ENCODE data around the gene MAVS. TPM values are rescaled to one million over a fixed set of nuclear protein-coding genes. Genes with fewer than 3 reads are reported as not detected.
A peak's percentile ranks its signal among the peaks of the same experiment; 100 is the strongest.

Gene MAVS
- 31.7 and 39.7 TPM in 2 replicates for total RNA-seq (2022)
- Bru-seq, nascent RNA, result percentile 78 among the genes with signal in this experiment
- BruChase-seq, experiment 1, labeled RNA remaining after a 6-hour chase, result percentile 96 among the genes with signal in this experiment
- percentile 89 among the genes with signal in this experiment for BruChase-seq, experiment 2, labeled RNA remaining after a 2-hour chase
- long read RNA-seq, full-length matches to known transcripts, result 28 of 56 reads
- long read RNA-seq, partial matches to known transcripts, result 10 of 56 reads
- long read RNA-seq, other reads (novel, unspliced or antisense), result 18 of 56 reads

DNA sequence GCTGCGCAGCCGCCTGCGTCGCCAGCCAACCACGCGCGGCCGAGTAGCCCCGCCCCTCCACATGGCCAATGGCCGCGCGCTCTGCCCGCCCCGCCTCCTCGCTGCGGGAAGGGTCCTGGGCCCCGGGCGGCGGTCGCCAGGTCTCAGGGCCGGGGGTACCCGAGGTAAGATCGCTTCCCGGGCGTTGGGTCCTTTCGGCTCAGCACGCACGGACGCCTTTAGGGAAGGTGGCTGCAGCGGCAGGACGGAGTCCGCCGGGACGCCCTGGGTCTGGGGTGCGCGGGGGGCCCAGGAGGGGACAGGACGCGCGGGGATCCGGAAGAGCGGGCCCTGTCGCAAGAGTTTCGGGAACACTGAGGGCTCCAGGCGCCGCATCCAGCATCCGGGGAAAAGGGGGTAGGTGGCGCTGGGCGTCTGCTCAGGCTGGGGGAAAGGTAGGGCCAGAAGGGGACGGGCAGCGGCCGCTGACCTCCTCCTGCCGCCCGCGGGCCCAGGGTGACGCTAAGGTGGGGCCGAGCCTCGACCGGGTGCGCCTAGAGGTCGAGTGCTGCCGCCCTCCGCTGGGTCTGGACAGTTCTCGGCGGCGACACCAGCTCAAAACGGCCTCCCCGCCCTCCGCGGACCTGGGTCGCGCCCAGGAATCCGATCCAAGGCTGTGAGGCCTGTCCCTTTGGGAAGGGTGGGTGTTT is at the start of gene MAVS:
TSS of gene MAVS (plus strand) at position 95 of the 689 bp plus-strand sequence. CDS start 7,791 bp downstream, outside the sequence.
- DNase-seq (ENCODE audit: unreplicated experiment), result peak; percentile 86
- Mint-ChIP-seq H3K4me1 (ENCODE audit: insufficient read depth, unreplicated experiment) (peaks cover 13% of the 10 kb centered on the region), H3K27me3 (ENCODE audit: insufficient read depth, unreplicated experiment) (no peaks in the 10 kb centered on the region), H3K36me3 (ENCODE audit: insufficient read depth, unreplicated experiment) (peaks cover 33% of the 10 kb centered on the region), H3K4me3 (ENCODE audit: unreplicated experiment) (peak within 1 kb of the TSS; percentile 83), H3K9me3 (ENCODE audit: unreplicated experiment) (no peaks in the 10 kb centered on the region), H3K27ac (ENCODE audit: low read depth, unreplicated experiment) (peak within 1 kb of the TSS; percentile 83)
- intact Hi-C loops (cut with micrococcal nuclease), result loop anchor here (2.0 kb wide), 1 partner anchor 26 kb away; the partner anchor contains the start of gene AP5S1
- ChIA-PET CTCF (interaction anchor here (0.6 kb wide), 2 partner anchors 11 to 27 kb away, joined by 3 to 4 read pairs; no protein-coding TSS in a partner anchor), POLR2A (interaction anchor here (0.7 to 2.1 kb wide), 12 partner anchors 8 to 232 kb away, joined by 3 to 29 read pairs (median 4); partner anchors contain the start of genes ADISSP, AP5S1 and CENPB)
- BruUV-seq (replicated peaks), result no TSS peak
- TF ChIP-seq CTCF (IDR thresholded peaks at IDR 0.05; ENCODE audit: unreplicated experiment), result no peak

GRCh38 chr20:3797226-3797545 is 49.4 kb upstream of the MAVS start:
- Mint-ChIP-seq H3K9me3 (ENCODE audit: unreplicated experiment) (no peaks in the 10 kb centered on the region), H3K4me1 (ENCODE audit: insufficient read depth, unreplicated experiment) (peaks cover 26% of the 10 kb centered on the region), H3K4me3 (ENCODE audit: unreplicated experiment) (peak overlapping the region; percentile 97), H3K36me3 (ENCODE audit: insufficient read depth, unreplicated experiment) (peaks cover 51% of the 10 kb centered on the region), H3K27me3 (ENCODE audit: insufficient read depth, unreplicated experiment) (no peaks in the 10 kb centered on the region), H3K27ac (ENCODE audit: low read depth, unreplicated experiment) (peak overlapping the region; percentile 94)
- POLR2A ChIA-PET, result interaction anchor here (0.6 to 3.2 kb wide), 4 partner anchors 21 to 250 kb away, joined by 3 to 36 read pairs (median 4); partner anchors contain the start of gene AP5S1
- TF ChIP-seq CTCF (IDR thresholded peaks at IDR 0.05; ENCODE audit: unreplicated experiment), result no peak
- TSS peak; percentile 41 for BruUV-seq (replicated peaks)
- intact Hi-C loops (cut with micrococcal nuclease), result loop anchor here (1.0 kb wide), 1 partner anchor 14 kb away; no protein-coding TSS in a partner anchor
- CTCF ChIA-PET, result interaction anchor here (1.0 to 1.7 kb wide), 2 partner anchors 10 to 21 kb away, joined by 6 to 8 read pairs; no protein-coding TSS in a partner anchor
- DNase-seq (ENCODE audit: unreplicated experiment), result peak; percentile 41

GRCh38 chr20:3797592-3798372 is 48.9 kb upstream of the MAVS start:
- CTCF ChIA-PET, result interaction anchor here (0.6 to 1.7 kb wide), 3 partner anchors 11 to 47 kb away, joined by 3 to 8 read pairs (median 6); no protein-coding TSS in a partner anchor
- no peak for TF ChIP-seq CTCF (IDR thresholded peaks at IDR 0.05; ENCODE audit: unreplicated experiment)
- Mint-ChIP-seq H3K36me3 (ENCODE audit: insufficient read depth, unreplicated experiment) (peaks cover 57% of the 10 kb centered on the region), H3K4me1 (ENCODE audit: insufficient read depth, unreplicated experiment) (peaks cover 32% of the 10 kb centered on the region), H3K9me3 (ENCODE audit: unreplicated experiment) (no peaks in the 10 kb centered on the region), H3K4me3 (ENCODE audit: unreplicated experiment) (peak overlapping the region; percentile 97), H3K27me3 (ENCODE audit: insufficient read depth, unreplicated experiment) (no peaks in the 10 kb centered on the region), H3K27ac (ENCODE audit: low read depth, unreplicated experiment) (peak overlapping the region; percentile 94)
- no TSS peak for BruUV-seq (replicated peaks)
- DNase-seq (ENCODE audit: unreplicated experiment), result peak; percentile 85
- POLR2A ChIA-PET, result interaction anchor here (0.6 to 3.2 kb wide), 4 partner anchors 20 to 48 kb away, joined by 3 to 36 read pairs (median 6); partner anchors contain the start of gene AP5S1
- intact Hi-C loops (cut with micrococcal nuclease), result loop anchor here (1.0 kb wide), 1 partner anchor 14 kb away; no protein-coding TSS in a partner anchor
